Psoas muscle (tissue), 8 donors: ENCODE results near the gene C19orf53. TPM values are rescaled to one million over a fixed set of nuclear protein-coding genes. Genes with fewer than 3 reads are reported as not detected.
"Not testable (repeated sequence)": the region's sequence is repeated elsewhere in the genome, so short reads cannot be mapped to it uniquely, and the experiment has no call there.

Experiments
- ATAC-seq, 4 donors: fragments of 200-7000 bp; cut with Tn5 transposase; one replicate each; pipeline ENCODE4 v1.9.1; 2020; ENCODE audit warnings: moderate library complexity in 3 of 4, mild to moderate bottlenecking in 2 of 4
- DNase-seq, 2 donors: peaks; one replicate each; pipeline ENCODE4 v3.0.0-alpha.2; 2020
- H3K27ac ChIP-seq: fragments of 200-600 bp; one replicate; pipeline ENCODE4 v1.8.0; 2022
- H3K27me3 ChIP-seq, 3 donors: fragments of 200-600 bp in 1 of 3; one replicate each; pipeline versions ENCODE4 v1.6.1 to v1.8.0; 2013 to 2022; ENCODE audit warnings: low read length in 2 of 3, mild to moderate bottlenecking in 2 of 3, moderate library complexity in 1 of 3; ENCODE audit not compliant: insufficient read depth in 3 of 3
- H3K36me3 ChIP-seq, 2 donors: fragments of 200-600 bp in 1 of 2; one replicate each; pipeline versions ENCODE4 v1.6.1 to v1.8.0; 2013 to 2022; ENCODE audit warnings: low read depth in 1 of 2, mild to moderate bottlenecking in 1 of 2, moderate library complexity in 1 of 2; ENCODE audit not compliant: insufficient read depth in 1 of 2
- H3K4me1 ChIP-seq: fragments of 200-600 bp; one replicate; pipeline ENCODE4 v1.8.0; 2022
- H3K4me3 ChIP-seq: fragments of 200-600 bp; one replicate; pipeline ENCODE4 v1.8.0; 2022; ENCODE audit warnings: mild to moderate bottlenecking
- H3K9me3 ChIP-seq: fragments of 200-600 bp; one replicate; pipeline ENCODE4 v1.8.0; 2022
- WGBS, 3 donors: extraction: QIAGEN DNeasy Blood & Tissue Kit; methylation state at CpG; one replicate each; pipeline versions ENCODE4 v1.1.6 to v1.1.7; 2013; 5-methylcytosine and 5-hydroxymethylcytosine counted together
- intact Hi-C, 2 donors: fragments of 100-400 bp; cut with DNase I; formaldehyde crosslinking; loops; one replicate each; pipeline versions ENCODE4 v1.11.0 to v1.14.2; 2022
- polyA plus RNA-seq, 3 donors: library from polyadenylated mRNA; stranded (reverse); fragments of 200-250 nt; gene quantifications; one replicate each; pipeline ENCODE4 v1.2.3, GENCODE V29; 2013
- total RNA-seq, 4 donors: library from RNA; stranded (reverse); fragmentation: NEBNext Ultra II Directional in 2 of 4; extraction: Animal tissue kit (Norgen Biotek cat#: 25700) in 2 of 4; gene quantifications; one replicate each; pipeline versions ENCODE4 v1.2.1 to v1.2.4, GENCODE V29; 2021 to 2023
- TF ChIP-seq, protein P1 (sequence below): fragments of 200-600 bp; IDR thresholded peaks from one replicate; pipeline ENCODE4 v1.8.0; 2022; ENCODE audit warnings: antibody characterized with exemption
- donor health status: healthy with polysubstance abuse.
- donor health status: DM: no; HTN: no; CAD: no; lungs with moderate emphysema.
- donor health status: Bipolar disorder and iron deficiency.
- donor health status: healthy.
- donor health status: DM: yes; HTN: yes; CAD: no.
- donor health status: DM: no; HTN: no; CAD: no.
- donor health status: DM: no; HTN: no; CAD: no.
- donor health status: DM: yes; HTN: yes; CAD: no.

Gene C19orf53
- total and polyA plus RNA-seq, 7 donors: 88.9 to 196 (median 109) TPM

DNA sequence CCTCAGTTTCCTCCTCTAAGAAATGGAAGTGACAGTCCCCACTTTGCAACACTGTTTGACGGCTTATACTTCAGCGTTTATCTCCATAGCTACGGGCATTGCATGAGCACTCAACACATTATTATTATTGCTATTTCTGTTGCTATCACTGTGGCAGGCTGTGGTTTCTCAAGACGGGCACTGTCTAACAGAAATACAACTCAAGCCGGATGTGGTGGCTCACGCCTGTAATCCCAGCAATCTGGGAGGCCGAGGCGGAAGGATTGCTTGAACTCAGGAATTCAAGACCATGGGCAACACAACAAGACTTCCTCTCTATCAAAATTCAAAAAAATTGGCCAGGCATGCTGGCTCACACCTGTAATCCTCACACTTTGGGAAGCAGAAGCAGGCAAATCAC lies 16.1 kb downstream of the C19orf53 start:
- intact Hi-C loops: no loop called here
- Histone ChIP-seq H3K27me3 (peaks cover 0 to 2% (median 0%) of the 10 kb centered on the region in 3 donors), H3K9me3 (no peaks in the 10 kb centered on the region), H3K4me1 (peaks cover 17% of the 10 kb centered on the region), H3K4me3 (no peak overlapping the region), H3K36me3 (no peaks in the 10 kb centered on the region), H3K27ac (no peak overlapping the region)
- no peak for DNase-seq
- WGBS, 3 donors: 79 to 84% (median 83%) methylated on average over 8 of the region's 8 CpGs
- TF ChIP-seq, protein P1, sequence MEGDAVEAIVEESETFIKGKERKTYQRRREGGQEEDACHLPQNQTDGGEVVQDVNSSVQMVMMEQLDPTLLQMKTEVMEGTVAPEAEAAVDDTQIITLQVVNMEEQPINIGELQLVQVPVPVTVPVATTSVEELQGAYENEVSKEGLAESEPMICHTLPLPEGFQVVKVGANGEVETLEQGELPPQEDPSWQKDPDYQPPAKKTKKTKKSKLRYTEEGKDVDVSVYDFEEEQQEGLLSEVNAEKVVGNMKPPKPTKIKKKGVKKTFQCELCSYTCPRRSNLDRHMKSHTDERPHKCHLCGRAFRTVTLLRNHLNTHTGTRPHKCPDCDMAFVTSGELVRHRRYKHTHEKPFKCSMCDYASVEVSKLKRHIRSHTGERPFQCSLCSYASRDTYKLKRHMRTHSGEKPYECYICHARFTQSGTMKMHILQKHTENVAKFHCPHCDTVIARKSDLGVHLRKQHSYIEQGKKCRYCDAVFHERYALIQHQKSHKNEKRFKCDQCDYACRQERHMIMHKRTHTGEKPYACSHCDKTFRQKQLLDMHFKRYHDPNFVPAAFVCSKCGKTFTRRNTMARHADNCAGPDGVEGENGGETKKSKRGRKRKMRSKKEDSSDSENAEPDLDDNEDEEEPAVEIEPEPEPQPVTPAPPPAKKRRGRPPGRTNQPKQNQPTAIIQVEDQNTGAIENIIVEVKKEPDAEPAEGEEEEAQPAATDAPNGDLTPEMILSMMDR: no peak
- ATAC-seq: no peak

DNA sequence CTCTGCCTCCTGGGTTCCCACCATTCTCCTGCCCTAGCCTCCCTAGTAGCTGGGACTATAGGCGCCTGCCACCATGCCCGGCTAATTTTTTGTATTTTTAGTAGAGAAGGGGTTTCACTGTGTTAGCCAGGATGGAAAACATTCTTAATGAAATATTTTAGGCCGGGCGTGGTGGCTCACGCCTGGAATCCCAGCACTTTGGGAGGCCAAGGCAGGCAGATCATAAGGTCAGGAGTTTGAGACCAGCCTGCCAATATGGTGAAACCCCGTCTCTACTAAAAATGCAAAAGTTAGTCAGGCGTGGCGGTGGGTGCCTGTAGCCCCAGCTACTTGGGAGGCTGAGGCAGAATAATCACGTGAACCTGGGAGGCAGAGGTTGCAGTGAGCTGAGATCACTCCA lies 19.1 kb downstream of the C19orf53 start:
- intact Hi-C loops, DNase-seq, H3K9me3 ChIP-seq, H3K27me3 ChIP-seq, H3K36me3 ChIP-seq, H3K4me3 ChIP-seq, H3K27ac ChIP-seq, ATAC-seq: not testable (repeated sequence)
- 64 to 86% (median 66%) methylated on average over 9 of the region's 9 CpGs for WGBS, 3 donors
- peaks cover 20% of the 10 kb centered on the region for H3K4me1 ChIP-seq

DNA sequence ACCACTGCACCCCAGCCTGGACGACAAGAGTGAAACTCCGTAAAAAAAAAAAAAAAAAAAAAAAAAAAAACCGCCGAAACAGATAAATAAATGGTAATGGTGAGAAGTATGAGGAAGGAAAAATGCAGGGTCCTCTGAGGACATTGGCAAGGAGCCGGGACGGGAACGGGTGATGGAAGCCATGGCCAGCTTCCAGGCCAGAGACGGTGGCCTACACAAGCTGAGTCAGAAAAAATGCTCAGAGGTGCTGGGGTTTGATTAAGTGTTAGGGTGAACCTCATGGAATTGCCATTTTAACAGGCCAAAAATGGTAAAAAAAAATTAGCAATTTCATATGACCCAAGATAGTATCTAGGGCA lies 20.1 kb downstream of the C19orf53 start:
- H3K4me3 ChIP-seq: peak overlapping the region; percentile 79
- 0 to 3% (median 3%) methylated on average over 7 to 8 of the region's 8 CpGs for WGBS, 3 donors
- TF ChIP-seq, protein P1: no peak
- H3K27ac ChIP-seq: peak overlapping the region; percentile 93
- no peaks in the 10 kb centered on the region for H3K9me3 ChIP-seq
- H3K36me3 ChIP-seq: no peaks in the 10 kb centered on the region
- DNase-seq (peak; percentile 82 to 89), ATAC-seq (peak in 1 of 4 donors; percentile 23)
- intact Hi-C loops: no loop called here
- no peaks in the 10 kb centered on the region for H3K27me3 ChIP-seq
- peaks cover 20% of the 10 kb centered on the region for H3K4me1 ChIP-seq

DNA sequence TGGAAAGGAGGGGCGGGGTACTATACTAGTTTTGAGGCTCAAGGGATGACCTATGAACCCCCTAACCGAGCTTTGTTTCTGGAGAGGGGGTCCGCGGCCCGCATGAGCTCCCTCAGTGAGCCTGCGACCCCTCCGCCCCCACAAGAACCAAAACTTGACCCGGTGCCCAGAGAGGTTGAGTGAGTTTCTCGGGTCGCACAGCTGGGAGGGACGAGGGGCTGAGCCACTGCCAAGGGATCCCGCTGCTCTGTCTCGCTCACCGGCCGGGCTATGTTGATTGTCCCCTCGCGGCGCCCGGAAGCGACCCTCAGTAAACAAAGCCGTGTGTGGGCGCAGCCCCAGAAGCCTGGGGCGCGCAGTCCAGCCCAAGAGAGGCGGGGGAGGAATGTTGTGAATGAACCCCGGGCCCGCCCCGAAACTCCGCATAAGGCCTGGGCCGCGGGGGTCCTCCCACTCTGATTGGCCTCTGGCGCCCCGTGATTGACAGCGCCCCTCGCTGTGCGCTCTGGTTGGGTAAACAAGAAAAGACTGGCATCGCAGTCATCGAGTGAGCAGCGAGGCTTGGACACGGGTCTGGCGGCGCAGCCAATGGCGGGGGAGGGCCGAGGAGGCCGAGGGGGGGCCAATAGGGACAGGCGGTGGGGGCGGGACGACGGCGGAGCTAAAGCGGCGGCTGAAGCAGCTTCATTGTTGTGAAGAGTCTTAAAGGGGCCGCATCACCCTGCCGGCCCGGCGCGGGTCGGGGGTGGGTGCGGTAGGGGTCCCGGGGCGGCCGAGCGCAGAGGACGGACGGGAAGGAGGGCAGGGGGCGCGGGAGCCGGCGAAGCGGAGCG lies 20.7 kb downstream of the C19orf53 start, which contains the start of gene ZSWIM4:
TSS of gene ZSWIM4 (plus strand) at position 687 of the 833 bp plus-strand sequence. CDS start 206 bp downstream, outside the sequence.
- no peaks in the 10 kb centered on the region for H3K9me3 ChIP-seq
- 1% methylated on average over 43 to 71 of the region's 71 CpGs for WGBS, 3 donors
- intact Hi-C loops: loop anchor here (5.0 kb wide), 1 partner anchor 37 kb away; no protein-coding TSS in a partner anchor
- ATAC-seq (peak; percentile 97 to 98 (median 98)), DNase-seq (peak; percentile 99)
- H3K36me3 ChIP-seq: no peaks in the 10 kb centered on the region
- peak within 1 kb of the TSS; percentile 93 for H3K27ac ChIP-seq
- H3K4me3 ChIP-seq: peak within 1 kb of the TSS; percentile 79
- H3K4me1 ChIP-seq: peaks cover 20% of the 10 kb centered on the region
- no peaks in the 10 kb centered on the region for H3K27me3 ChIP-seq
- TF ChIP-seq, protein P1: no peak

DNA sequence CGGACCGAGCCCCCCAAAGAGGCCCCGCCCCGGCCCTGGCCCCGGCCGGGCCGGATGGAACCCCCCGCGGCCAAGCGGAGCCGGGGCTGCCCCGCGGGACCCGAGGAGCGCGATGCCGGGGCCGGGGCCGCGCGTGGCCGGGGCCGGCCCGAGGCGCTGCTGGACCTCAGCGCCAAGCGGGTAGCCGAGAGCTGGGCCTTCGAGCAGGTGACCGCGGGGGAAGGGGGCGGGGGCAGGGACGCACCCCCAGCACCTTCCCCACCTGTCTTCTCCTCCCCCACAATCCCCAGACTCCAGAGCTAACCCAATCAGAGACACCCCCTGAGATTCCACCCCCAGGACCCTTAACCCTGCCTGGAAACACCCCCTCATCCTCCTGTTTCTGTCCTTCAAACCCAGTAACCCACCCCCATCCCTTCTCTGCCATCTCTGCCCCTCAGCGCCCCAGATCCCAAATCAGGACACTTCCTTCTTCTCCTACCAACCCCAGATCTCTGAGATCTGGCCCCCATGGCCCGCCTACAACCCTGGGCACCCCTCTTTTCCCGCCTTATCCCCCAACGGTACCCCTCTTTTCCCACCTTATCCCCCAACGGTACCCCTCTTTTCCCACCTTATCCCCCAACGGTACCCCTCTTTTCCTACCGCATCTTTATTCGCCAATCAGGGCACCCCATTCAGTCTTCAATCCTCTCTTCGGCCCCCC lies 21.5 kb downstream of the C19orf53 start:
- Histone ChIP-seq H3K27me3 (no peaks in the 10 kb centered on the region), H3K4me3 (peak overlapping the region; percentile 79), H3K9me3 (no peaks in the 10 kb centered on the region), H3K36me3 (no peaks in the 10 kb centered on the region), H3K4me1 (peaks cover 20% of the 10 kb centered on the region), H3K27ac (peak overlapping the region; percentile 93)
- intact Hi-C loops: loop anchor here (5.0 kb wide), 1 partner anchor 37 kb away; no protein-coding TSS in a partner anchor
- ATAC-seq (peak in 3 of 4 donors; percentile 1 to 23 (median 4)), DNase-seq (peak in 1 of 2 donors; percentile 64)
- TF ChIP-seq, protein P1: no peak
- WGBS, 3 donors: 3 to 15% (median 5%) methylated on average over 13 to 42 of the region's 42 CpGs
